GM12872 (cell line): ENCODE results near the gene TSC22D3.

Experiments used
- TF ChIP-seq, protein P1 (sequence below): IDR thresholded peaks from 3 replicates; pipeline ENCODE4 v1.5.1; 2011; ENCODE audit warnings: low read depth, mild to moderate bottlenecking, low read length, moderate library complexity; ENCODE audit not compliant: insufficient read depth

TSC22D3 gene

DNA sequence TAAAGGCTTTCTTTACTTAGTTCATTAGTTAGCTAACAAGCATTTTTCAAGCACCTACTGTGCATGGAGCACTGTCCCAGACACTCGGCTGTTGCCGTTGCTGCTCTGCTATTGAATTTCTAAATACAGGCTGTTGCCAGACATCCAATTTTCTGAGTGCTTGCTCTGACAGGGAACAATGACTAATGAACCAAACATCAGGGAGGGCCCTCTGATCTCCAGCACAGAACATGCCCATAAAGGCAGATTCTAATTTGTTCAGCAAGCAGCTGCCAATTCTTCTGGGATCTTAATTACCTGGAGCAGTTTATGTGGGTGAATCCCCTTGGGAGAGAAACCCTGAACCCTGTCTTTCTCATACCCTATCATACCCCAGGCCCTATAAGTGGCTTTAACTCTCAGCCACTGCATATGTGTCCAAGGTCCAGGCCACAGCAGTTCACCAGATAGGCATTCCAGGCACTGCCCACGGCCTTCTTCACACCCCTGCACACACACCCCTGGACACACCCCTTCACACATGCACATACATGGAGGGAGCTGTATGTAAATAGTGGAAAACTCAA lies 27.9 kb downstream of the TSC22D3 start:
- TF ChIP-seq, protein P1, sequence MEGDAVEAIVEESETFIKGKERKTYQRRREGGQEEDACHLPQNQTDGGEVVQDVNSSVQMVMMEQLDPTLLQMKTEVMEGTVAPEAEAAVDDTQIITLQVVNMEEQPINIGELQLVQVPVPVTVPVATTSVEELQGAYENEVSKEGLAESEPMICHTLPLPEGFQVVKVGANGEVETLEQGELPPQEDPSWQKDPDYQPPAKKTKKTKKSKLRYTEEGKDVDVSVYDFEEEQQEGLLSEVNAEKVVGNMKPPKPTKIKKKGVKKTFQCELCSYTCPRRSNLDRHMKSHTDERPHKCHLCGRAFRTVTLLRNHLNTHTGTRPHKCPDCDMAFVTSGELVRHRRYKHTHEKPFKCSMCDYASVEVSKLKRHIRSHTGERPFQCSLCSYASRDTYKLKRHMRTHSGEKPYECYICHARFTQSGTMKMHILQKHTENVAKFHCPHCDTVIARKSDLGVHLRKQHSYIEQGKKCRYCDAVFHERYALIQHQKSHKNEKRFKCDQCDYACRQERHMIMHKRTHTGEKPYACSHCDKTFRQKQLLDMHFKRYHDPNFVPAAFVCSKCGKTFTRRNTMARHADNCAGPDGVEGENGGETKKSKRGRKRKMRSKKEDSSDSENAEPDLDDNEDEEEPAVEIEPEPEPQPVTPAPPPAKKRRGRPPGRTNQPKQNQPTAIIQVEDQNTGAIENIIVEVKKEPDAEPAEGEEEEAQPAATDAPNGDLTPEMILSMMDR, result no peak

GRCh38 chrX:107744868-107745267 lies 30.7 kb downstream of the TSC22D3 start:
- TF ChIP-seq, protein P1, result no peak

DNA sequence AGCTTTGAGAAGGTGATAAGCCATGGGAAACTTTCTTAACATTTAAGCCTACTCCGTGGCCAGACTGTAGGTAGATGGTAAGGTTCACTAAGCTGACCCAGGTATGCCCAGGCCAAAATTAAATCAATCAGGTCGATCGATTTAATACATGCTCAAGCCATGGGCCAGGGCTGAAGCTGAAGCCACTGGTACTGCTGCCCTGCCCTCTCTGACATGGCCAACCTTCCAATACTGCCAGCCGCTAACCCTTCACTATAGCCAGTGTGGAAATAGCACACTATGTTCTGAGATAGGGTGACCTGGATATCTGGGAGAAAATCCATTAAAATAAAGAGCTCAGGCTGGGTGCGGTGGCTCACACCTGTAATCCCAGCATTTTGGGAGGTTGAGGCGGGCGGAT lies 31.6 kb downstream of the TSC22D3 start:
- TF ChIP-seq, protein P1, result no peak

- TF ChIP-seq, protein P1, result no peak
Observed at GRCh38 chrX:107742700-107743191, 32.8 kb downstream of the TSC22D3 start.

DNA sequence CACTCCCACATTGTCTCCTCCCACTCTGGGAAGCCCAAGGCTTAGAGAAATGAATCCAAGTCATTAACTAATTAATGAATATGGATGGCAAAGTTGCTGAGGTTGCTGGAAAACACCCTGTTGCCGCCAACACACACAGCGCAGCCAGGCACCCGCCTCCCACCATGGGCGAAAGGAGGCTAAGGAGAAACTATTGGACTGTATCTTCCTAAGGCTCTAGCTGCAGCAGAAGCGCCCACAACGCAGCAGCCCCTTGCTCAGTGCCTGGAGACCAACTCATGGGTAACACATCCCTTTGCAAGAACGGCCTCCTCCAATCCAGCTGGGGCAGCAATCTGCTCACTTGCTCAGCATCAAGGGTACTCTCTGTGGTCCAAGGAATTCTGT lies 34.2 kb downstream of the TSC22D3 start:
- TF ChIP-seq, protein P1, result no peak

DNA sequence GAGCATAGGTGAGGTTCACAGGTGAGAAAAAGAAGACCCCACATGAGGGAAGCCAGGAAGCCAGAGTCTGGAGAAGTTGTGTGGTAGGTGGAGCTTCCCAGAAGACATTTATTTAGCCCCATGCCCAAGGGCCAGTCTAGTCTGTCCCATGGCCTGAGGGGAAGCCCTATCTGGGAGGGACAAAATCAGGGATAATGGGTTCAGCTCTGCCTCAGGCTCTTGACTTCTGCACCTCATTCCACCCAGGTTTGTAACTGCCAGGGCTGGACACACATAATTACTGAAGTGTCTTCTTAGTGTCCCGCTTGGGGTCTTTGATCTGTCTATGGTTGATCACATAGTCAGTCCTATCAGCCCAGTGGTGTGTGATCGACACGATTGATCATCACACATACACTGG lies 36.0 kb downstream of the TSC22D3 start:
- TF ChIP-seq, protein P1, result no peak

- TF ChIP-seq, protein P1, result no peak
Observed at GRCh38 chrX:107738768-107739167, 36.8 kb downstream of the TSC22D3 start.
